Measurements from ENCODE around the gene PLCH2. TPM values are rescaled to one million over a fixed set of nuclear protein-coding genes. Genes with fewer than 3 reads are reported as not detected.

The PLCH2 gene
- total RNA-seq, 2 experiments from 2014 or later = 9.8 to 11.8 TPM

- no peaks in the 10 kb centered on the region for H3K9me3 Mint-ChIP-seq (ENCODE audit: insufficient read depth)
- CTCF ChIA-PET = interaction anchor here (0.8 to 4.2 kb wide), 17 partner anchors 8 to 328 kb away, joined by 3 to 51 read pairs (median 5); partner anchors contain the start of genes FAAP20, PEX10 and TNFRSF14
- H3K27me3 Mint-ChIP-seq (ENCODE audit: low read depth) = peaks cover 3% of the 10 kb centered on the region
- H3K4me1 Mint-ChIP-seq (ENCODE audit: low read depth) = peaks cover 40% of the 10 kb centered on the region
- peaks cover 35% of the 10 kb centered on the region for H3K36me3 Mint-ChIP-seq (ENCODE audit: low read depth)
- DNase-seq (no peak), ATAC-seq (peak; percentile 21)
- POLR2A ChIA-PET = interaction anchor here (1.0 to 4.8 kb wide), 8 partner anchors 13 to 110 kb away, joined by 3 to 96 read pairs (median 6); partner anchors contain the start of gene PEX10
- H3K27ac Mint-ChIP-seq = peak overlapping the region; percentile 91
- peak overlapping the region; percentile 81 for H3K4me3 Mint-ChIP-seq
Observed at GRCh38 chr1:2523191-2523890, 47.3 kb downstream of the PLCH2 start.

GRCh38 chr1:2523891-2524609, 48.0 kb downstream of the PLCH2 start:
- peak overlapping the region; percentile 91 for H3K27ac Mint-ChIP-seq
- peaks cover 9% of the 10 kb centered on the region for H3K27me3 Mint-ChIP-seq (ENCODE audit: low read depth)
- ATAC-seq (peak; percentile 29), DNase-seq (peak; percentile 87)
- H3K4me1 Mint-ChIP-seq (ENCODE audit: low read depth) = peaks cover 45% of the 10 kb centered on the region
- CTCF ChIA-PET = interaction anchor here (0.7 to 4.2 kb wide), 18 partner anchors 9 to 329 kb away, joined by 3 to 51 read pairs (median 4); partner anchors contain the start of genes FAAP20, PEX10 and TNFRSF14
- no peaks in the 10 kb centered on the region for H3K9me3 Mint-ChIP-seq (ENCODE audit: insufficient read depth)
- H3K4me3 Mint-ChIP-seq = peak overlapping the region; percentile 81
- POLR2A ChIA-PET = interaction anchor here (1.0 to 4.8 kb wide), 10 partner anchors 14 to 111 kb away, joined by 3 to 96 read pairs (median 6); partner anchors contain the start of genes PEX10 and TNFRSF14
- H3K36me3 Mint-ChIP-seq (ENCODE audit: low read depth) = peaks cover 28% of the 10 kb centered on the region

GRCh38 chr1:2525572-2525919, 49.5 kb downstream of the PLCH2 start:
- ChIA-PET CTCF (interaction anchor here (0.8 to 4.2 kb wide), 11 partner anchors 14 to 331 kb away, joined by 3 to 51 read pairs (median 6); partner anchors contain the start of genes FAAP20, PEX10 and TNFRSF14), POLR2A (interaction anchor here (0.8 to 4.8 kb wide), 9 partner anchors 15 to 133 kb away, joined by 3 to 96 read pairs (median 6); partner anchors contain the start of genes PEX10 and TNFRSF14)
- no peak for ATAC-seq
- Mint-ChIP-seq H3K36me3 (ENCODE audit: low read depth) (peaks cover 26% of the 10 kb centered on the region), H3K4me1 (ENCODE audit: low read depth) (peaks cover 46% of the 10 kb centered on the region), H3K27ac (peak overlapping the region; percentile 91), H3K9me3 (ENCODE audit: insufficient read depth) (no peaks in the 10 kb centered on the region), H3K4me3 (peak overlapping the region; percentile 81), H3K27me3 (ENCODE audit: low read depth) (peaks cover 14% of the 10 kb centered on the region)
- no peak for DNase-seq

- Mint-ChIP-seq H3K9me3 (ENCODE audit: insufficient read depth) (no peaks in the 10 kb centered on the region), H3K36me3 (ENCODE audit: low read depth) (peaks cover 19% of the 10 kb centered on the region), H3K27ac (peak within 1 kb of the TSS; percentile 94), H3K4me1 (ENCODE audit: low read depth) (peaks cover 49% of the 10 kb centered on the region), H3K27me3 (ENCODE audit: low read depth) (peaks cover 19% of the 10 kb centered on the region), H3K4me3 (peak within 1 kb of the TSS; percentile 81)
- ChIA-PET POLR2A (interaction anchor here (0.8 to 4.8 kb wide), 10 partner anchors 8 to 133 kb away, joined by 3 to 96 read pairs (median 5); partner anchors contain the start of genes PEX10 and TNFRSF14), CTCF (interaction anchor here (0.8 to 4.2 kb wide), 11 partner anchors 14 to 331 kb away, joined by 3 to 51 read pairs (median 6); partner anchors contain the start of genes FAAP20 and TNFRSF14)
- ATAC-seq (peak; percentile 89), DNase-seq (peak; percentile 93)
Observed at GRCh38 chr1:2525920-2526823, 50.1 kb downstream of the PLCH2 start, which contains the start of gene PANK4. PANK4 (minus strand) TSS chr1:2526596; CDS start chr1:2526587, 9 bp downstream.

- Mint-ChIP-seq H3K36me3 (ENCODE audit: low read depth) (peaks cover 19% of the 10 kb centered on the region), H3K27ac (peak overlapping the region; percentile 45), H3K4me1 (ENCODE audit: low read depth) (peaks cover 49% of the 10 kb centered on the region), H3K4me3 (peak overlapping the region; percentile 43), H3K9me3 (ENCODE audit: insufficient read depth) (no peaks in the 10 kb centered on the region), H3K27me3 (ENCODE audit: low read depth) (peaks cover 26% of the 10 kb centered on the region)
- ChIA-PET POLR2A (interaction anchor here (1.4 to 4.8 kb wide), 6 partner anchors 9 to 114 kb away, joined by 3 to 96 read pairs (median 8); partner anchors contain the start of genes PEX10 and TNFRSF14), CTCF (interaction anchor here (1.3 to 4.2 kb wide), 6 partner anchors 21 to 332 kb away, joined by 6 to 51 read pairs (median 7); partner anchors contain the start of gene FAAP20)
- ATAC-seq (peak; percentile 10), DNase-seq (peak; percentile 58)
Observed at GRCh38 chr1:2526824-2527555, 50.9 kb downstream of the PLCH2 start.

GRCh38 chr1:2527556-2527860, 51.4 kb downstream of the PLCH2 start:
- no peak for ATAC-seq
- no peaks in the 10 kb centered on the region for H3K9me3 Mint-ChIP-seq (ENCODE audit: insufficient read depth)
- no peak for DNase-seq
- H3K27ac Mint-ChIP-seq = no peak overlapping the region
- H3K4me3 Mint-ChIP-seq = peak overlapping the region; percentile 43
- peaks cover 16% of the 10 kb centered on the region for H3K36me3 Mint-ChIP-seq (ENCODE audit: low read depth)
- peaks cover 44% of the 10 kb centered on the region for H3K4me1 Mint-ChIP-seq (ENCODE audit: low read depth)
- CTCF ChIA-PET = interaction anchor here (2.0 kb wide), 1 partner anchor 333 kb away, joined by 6 read pairs; the partner anchor contains the start of gene FAAP20
- H3K27me3 Mint-ChIP-seq (ENCODE audit: low read depth) = peaks cover 26% of the 10 kb centered on the region
- POLR2A ChIA-PET = interaction anchor here (2.2 to 4.8 kb wide), 2 partner anchors 19 to 29 kb away, joined by 9 to 96 read pairs; partner anchors contain the start of gene TNFRSF14

DNA sequence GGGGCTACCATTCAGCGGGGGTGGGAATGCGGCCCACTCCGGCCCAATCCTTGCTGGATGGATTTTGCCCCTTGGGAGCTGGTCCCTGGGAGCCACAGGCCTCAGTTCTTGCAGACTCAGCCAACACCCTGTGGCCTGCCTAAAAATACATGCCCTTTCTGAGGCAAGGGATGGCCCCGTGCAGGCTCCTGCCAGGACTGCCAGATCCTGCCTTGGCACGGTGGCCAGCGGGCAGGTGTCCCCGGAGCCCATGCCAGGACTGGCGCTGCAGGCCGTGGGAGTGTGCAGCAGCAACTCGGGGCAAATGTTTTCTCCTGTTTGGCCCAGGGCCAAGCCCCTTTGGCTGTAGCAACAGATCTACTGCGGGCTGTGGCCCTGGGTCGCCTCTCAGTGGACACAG, 51.9 kb downstream of the PLCH2 start:
- CTCF ChIA-PET = no interaction called here

GRCh38 chr1:2528611-2528965, 52.5 kb downstream of the PLCH2 start:
- Mint-ChIP-seq H3K4me3 (no peak overlapping the region), H3K27ac (no peak overlapping the region), H3K9me3 (ENCODE audit: insufficient read depth) (no peaks in the 10 kb centered on the region), H3K4me1 (ENCODE audit: low read depth) (peaks cover 33% of the 10 kb centered on the region), H3K27me3 (ENCODE audit: low read depth) (peaks cover 31% of the 10 kb centered on the region), H3K36me3 (ENCODE audit: low read depth) (peaks cover 8% of the 10 kb centered on the region)
- CTCF ChIA-PET = interaction anchor here (1.1 kb wide), 1 partner anchor 10 kb away, joined by 3 read pairs; no protein-coding TSS in a partner anchor
- ATAC-seq (no peak), DNase-seq (no peak)
- POLR2A ChIA-PET = interaction anchor here (2.4 kb wide), 1 partner anchor 19 kb away, joined by 14 read pairs; no protein-coding TSS in a partner anchor

More for the DNA sequence above, 51.9 kb downstream of the PLCH2 start:
- peaks cover 11% of the 10 kb centered on the region for H3K36me3 Mint-ChIP-seq (ENCODE audit: low read depth)
- no peaks in the 10 kb centered on the region for H3K9me3 Mint-ChIP-seq (ENCODE audit: insufficient read depth)
- ATAC-seq (no peak), DNase-seq (no peak)
- H3K27ac Mint-ChIP-seq = no peak overlapping the region
- peaks cover 39% of the 10 kb centered on the region for H3K4me1 Mint-ChIP-seq (ENCODE audit: low read depth)
- peaks cover 26% of the 10 kb centered on the region for H3K27me3 Mint-ChIP-seq (ENCODE audit: low read depth)
- no peak overlapping the region for H3K4me3 Mint-ChIP-seq
- POLR2A ChIA-PET = interaction anchor here (4.8 kb wide), 1 partner anchor 18 kb away, joined by 96 read pairs; no protein-coding TSS in a partner anchor

GRCh38 chr1:2528966-2529783, 53.1 kb downstream of the PLCH2 start:
- ChIA-PET CTCF (interaction anchor here (1.1 to 1.2 kb wide), 2 partner anchors 10 to 19 kb away, joined by 3 to 4 read pairs; no protein-coding TSS in a partner anchor), POLR2A (interaction anchor here (0.5 to 2.4 kb wide), 3 partner anchors 18 to 140 kb away, joined by 3 to 14 read pairs (median 4); partner anchors contain the start of gene TNFRSF14)
- no peak for ATAC-seq
- H3K36me3 Mint-ChIP-seq (ENCODE audit: low read depth) = peaks cover 8% of the 10 kb centered on the region
- H3K27ac Mint-ChIP-seq = no peak overlapping the region
- no peaks in the 10 kb centered on the region for H3K9me3 Mint-ChIP-seq (ENCODE audit: insufficient read depth)
- peaks cover 35% of the 10 kb centered on the region for H3K27me3 Mint-ChIP-seq (ENCODE audit: low read depth)
- DNase-seq = peak; percentile 31
- peak overlapping the region; percentile 51 for H3K4me3 Mint-ChIP-seq
- H3K4me1 Mint-ChIP-seq (ENCODE audit: low read depth) = peaks cover 27% of the 10 kb centered on the region
